Measurements from ENCODE around the gene MAN2B2. TPM values are rescaled to one million over a fixed set of nuclear protein-coding genes. Genes with fewer than 3 reads are reported as not detected.

Gene MAN2B2
- total and polyA plus RNA-seq, 2 of the 8 experiments (the other 6 are each of a cell fraction or from before 2014, with no cell fraction given), result 3.3 to 4.0 TPM

DNA sequence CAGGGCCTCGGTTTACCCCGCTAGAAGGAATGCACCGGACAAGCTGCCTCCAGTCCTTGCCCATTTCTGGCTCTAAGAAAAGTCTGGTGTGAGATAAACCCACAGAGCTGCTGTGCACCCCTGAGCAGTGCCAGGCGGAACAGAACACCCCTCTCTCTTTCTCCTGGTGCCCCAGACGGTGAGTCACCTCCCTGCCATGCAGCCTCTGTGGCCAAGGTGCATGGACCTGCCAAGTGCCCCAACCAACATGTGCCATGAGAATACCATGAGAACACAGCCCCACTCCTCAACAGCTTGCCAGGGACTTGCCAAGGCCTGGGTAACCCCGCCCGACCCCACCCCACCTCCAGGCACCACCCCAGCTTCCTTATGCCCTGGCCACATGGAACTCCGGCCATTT is 47.7 kb upstream of the MAN2B2 start:
- H2BK120ac ChIP-seq (replicated peaks; ENCODE audit: low read depth, low read length), result no peak overlapping the region
- H2AK5ac ChIP-seq (ENCODE audit: low read depth, low read length), result no peak overlapping the region
- CTCF ChIA-PET (ENCODE audit: partially characterized antibody), result interaction anchor here (1.3 to 6.2 kb wide), 4 partner anchors 18 to 215 kb away, joined by 3 to 50 read pairs (median 6); no protein-coding TSS in a partner anchor
- H3K23me2 ChIP-seq (ENCODE audit: low read depth, low read length), result no peaks in the 10 kb centered on the region
- no peaks in the 10 kb centered on the region for H3K27me3 ChIP-seq (replicated peaks in 1 of 4; ENCODE audit: control insufficient read depth in 3 of 4, extremely low read depth in 1 of 4, insufficient read depth in 3 of 4, low read length in 3 of 4)
- no peak overlapping the region for H3K4ac ChIP-seq (replicated peaks; ENCODE audit: insufficient read length, low read depth, low read length)
- TF ChIP-seq CREB1 (IDR thresholded peaks at IDR 0.05), result no peak
- peak overlapping the region; percentile 13; the same call in 1 of the 2 replicates for H2BK15ac ChIP-seq (ENCODE audit: low read length)
- peak overlapping the region; percentile 32; the same call in 1 of the 2 replicates for H3K18ac ChIP-seq (ENCODE audit: extremely low read depth, low read length)
- H3K36me3 ChIP-seq (ENCODE audit: control insufficient read depth in 2 of 4, insufficient read depth in 4 of 4, low read length in 3 of 4), result no peaks in the 10 kb centered on the region
- no peak overlapping the region for H4K8ac ChIP-seq (ENCODE audit: extremely low read depth, insufficient read depth, low read length)
- no peak overlapping the region for H3K4me2 ChIP-seq (ENCODE audit: insufficient read depth in 1 of 2, low read depth in 2 of 2, low read length in 2 of 2)
- POLR2A ChIA-PET (ENCODE audit: partially characterized antibody), result no interaction called here
- peak overlapping the region; percentile 68; the same call in 1 of the 2 replicates for H2BK5ac ChIP-seq (ENCODE audit: low read depth, low read length)
- no peak overlapping the region for H3K14ac ChIP-seq (ENCODE audit: insufficient read length)
- H3K9ac ChIP-seq (replicated peaks in 1 of 4; ENCODE audit: extremely low read depth in 1 of 4, low read depth in 3 of 4, low read length in 3 of 4), result no peak overlapping the region
- H2AFZ ChIP-seq (ENCODE audit: low read length), result no peak overlapping the region
- DNase-seq (ENCODE audit: low read depth in 1 of 2, low spot score in 2 of 2) (no peak), FAIRE-seq (no peak)
- H3K56ac ChIP-seq (replicated peaks; ENCODE audit: insufficient read length, low read depth, low read length), result no peak overlapping the region
- H3K4me1 ChIP-seq (replicated peaks in 1 of 4; ENCODE audit: control insufficient read depth in 3 of 4, insufficient read depth in 4 of 4, low read length in 3 of 4), result peaks cover 0 to 17% (median 7%) of the 10 kb centered on the region in 4 experiments; a peak in 4 of 7 replicates
- H3K4me3 ChIP-seq (ENCODE audit: extremely low read depth in 1 of 4, insufficient read depth in 2 of 4, low read depth in 3 of 4, low read length in 4 of 4), result no peak overlapping the region
- peak overlapping the region; percentile 9; the same call in 1 of the 2 replicates for H2BK20ac ChIP-seq (ENCODE audit: low read length)
- H3K27ac ChIP-seq (ENCODE audit: low read depth, low read length), result no peak overlapping the region
- no peak overlapping the region for H3K23ac ChIP-seq (ENCODE audit: insufficient read length)
- no peaks in the 10 kb centered on the region for H3K79me1 ChIP-seq (ENCODE audit: low read depth, low read length)
- WGBS, 2 experiments (ENCODE audit: extremely low coverage in 1 of 2, insufficient coverage in 1 of 2, insufficient read length in 1 of 2, insufficient replicate concordance in 2 of 2, low coverage in 1 of 2, low lambda C conversion rate in 2 of 2, missing lambda C conversion rate in 1 of 2), result 96% methylated on average over 5 of the region's 8 CpGs; no CpG with 5 or more reads in 1 of the 2 experiments
- H4K20me1 ChIP-seq (replicated peaks in 1 of 2; ENCODE audit: control insufficient read depth in 1 of 2, insufficient read depth in 2 of 2, low read length in 2 of 2), result no peaks in the 10 kb centered on the region
- no peaks in the 10 kb centered on the region for H3K9me3 ChIP-seq (ENCODE audit: insufficient read depth in 2 of 2, low read depth in 1 of 2, low read length in 1 of 2)
- H3K79me2 ChIP-seq (ENCODE audit: control insufficient read depth in 1 of 2, insufficient read depth in 2 of 2, low read length in 2 of 2), result no peaks in the 10 kb centered on the region
- H2BK12ac ChIP-seq (ENCODE audit: low read depth, low read length), result peak overlapping the region; percentile 77; the same call in 1 of the 2 replicates
- H4K91ac ChIP-seq (replicated peaks; ENCODE audit: insufficient read length, low read length), result no peak overlapping the region
- H4K5ac ChIP-seq (ENCODE audit: insufficient read length, low read depth, low read length), result no peak overlapping the region

Data from H1 (cell line).